Bladder microvascular endothelial cell (primary cell): Measurements from ENCODE around the gene RANBP9. TPM values are rescaled to one million over a fixed set of nuclear protein-coding genes. Genes with fewer than 3 reads are reported as not detected.

ENCODE experiments used
- total RNA-seq: library from RNA; depleted of rRNA; stranded (reverse); fragments of >200 nt; gene quantifications from 2 replicates; pipeline ENCODE4 v1.2.3, GENCODE V29; 2014

Gene RANBP9
- 17.6 and 40.2 TPM in 2 replicates for total RNA-seq

DNA sequence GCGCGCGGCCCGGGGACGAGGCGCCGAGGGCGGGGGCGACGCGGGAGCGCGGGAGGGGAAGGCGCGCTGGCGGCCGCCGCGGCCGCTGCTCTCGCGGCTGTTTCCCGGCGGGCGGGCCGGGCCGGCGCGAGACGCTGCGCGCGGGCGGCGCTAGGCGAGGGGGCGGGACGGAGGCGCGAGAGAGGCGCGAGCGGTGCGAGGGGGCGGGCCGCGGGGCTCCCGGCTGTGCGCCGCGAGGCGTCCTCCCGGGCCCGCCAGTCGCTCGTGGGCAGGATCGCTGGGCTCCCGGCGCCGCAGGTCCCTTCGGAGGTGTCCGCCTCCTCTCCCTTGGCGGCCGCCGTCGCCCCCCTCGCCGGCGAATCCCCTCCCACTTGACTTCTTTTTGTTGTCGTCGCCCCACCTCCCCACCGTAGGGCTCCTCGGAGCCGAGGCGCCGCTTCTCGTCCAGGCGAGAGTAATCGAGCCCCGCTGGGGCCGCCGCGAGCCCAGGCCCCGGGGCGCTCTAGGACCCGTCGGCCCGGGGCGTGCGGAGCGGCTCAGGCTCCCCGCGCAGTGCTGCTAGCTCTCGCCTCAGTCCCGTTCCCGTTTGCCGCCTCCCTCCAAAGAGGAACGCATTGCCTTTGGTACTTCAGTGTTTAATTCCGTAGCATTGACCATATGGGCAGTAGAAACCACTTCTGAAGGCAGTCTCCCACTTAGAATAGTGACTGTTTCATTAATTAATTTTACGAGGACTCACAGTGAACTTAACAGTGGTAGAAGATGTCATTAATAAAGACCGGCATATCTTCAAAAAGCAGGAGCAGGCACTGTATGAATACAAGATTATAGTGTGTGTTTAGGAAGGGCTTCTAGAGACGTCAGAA, at the start of gene RANBP9:
Gene RANBP9 (minus strand): TSS at position 103 of the 866 bp plus-strand sequence. CDS start 330 bp downstream, outside the sequence.

GRCh38 chr6:13614926-13615791, 96.5 kb downstream of the RANBP9 start, which contains the start of gene NOL7:
NOL7 (plus strand) TSS chr6:13615335; CDS start chr6:13615359, 24 bp downstream.

DNA sequence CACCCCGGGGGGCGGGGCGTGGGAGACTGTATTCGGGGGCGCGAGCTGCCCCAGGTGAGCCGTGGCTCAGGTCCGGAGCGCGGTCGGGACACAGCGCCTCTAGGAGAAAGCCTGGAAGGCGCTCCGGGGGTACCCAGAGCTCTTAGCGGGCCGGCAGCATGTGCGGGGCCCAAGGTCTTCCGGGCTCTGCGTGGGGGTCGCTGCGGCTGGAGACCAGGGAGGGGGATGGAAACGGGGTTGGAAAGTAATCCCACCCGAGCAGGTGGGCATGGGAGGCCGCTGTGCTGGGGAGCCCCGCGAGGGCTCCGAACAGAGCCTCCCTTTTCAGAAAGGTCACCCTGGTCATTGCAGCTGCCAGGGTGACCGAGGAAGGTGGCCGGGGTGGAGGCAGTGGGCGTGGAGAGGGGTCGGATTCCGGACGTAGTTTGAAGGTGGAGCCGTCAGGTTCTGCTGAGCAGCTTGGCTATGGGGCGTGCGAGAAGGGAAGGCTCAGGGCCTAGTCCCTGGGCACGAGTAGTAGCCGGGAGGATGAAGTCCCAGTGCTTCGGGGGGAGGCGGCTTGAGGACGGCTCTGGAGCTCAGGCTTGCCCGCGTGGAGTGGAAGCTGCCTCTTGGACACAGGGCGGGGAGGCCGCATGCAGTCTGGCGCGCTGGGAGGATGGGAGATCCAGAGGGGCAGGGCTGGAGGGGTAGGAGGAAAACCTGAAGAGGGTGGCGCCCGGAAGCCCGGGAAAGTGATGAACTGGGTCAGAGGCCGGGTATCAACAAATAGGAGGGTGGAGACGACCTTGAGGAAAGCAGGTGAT, 136.9 kb downstream of the RANBP9 start, which contains the start of gene SIRT5:
Gene SIRT5 (plus strand): TSS at position 31 of the 806 bp plus-strand sequence. CDS start 9,510 bp downstream, outside the sequence.

Other genes starting within 250 kb of the RANBP9 start
- 31.6 and 35.3 TPM in 2 replicates for gene GFOD1, start 224.2 kb downstream of the RANBP9 start, total RNA-seq
- 7.1 and 8.2 TPM in 2 replicates for gene SIRT5, start 137.2 kb downstream of the RANBP9 start, total RNA-seq
- 47.6 and 59.7 TPM in 2 replicates for gene NOL7, start 96.5 kb downstream of the RANBP9 start, total RNA-seq
- gene MCUR1, start 102.7 kb upstream of the RANBP9 start, total RNA-seq = 7.3 and 7.4 TPM in 2 replicates
- 0.65 and 2.5 TPM in 2 replicates for gene RNF182, start 213.1 kb upstream of the RANBP9 start, total RNA-seq